Skin epidermis (tissue), 12 donors: ENCODE measurements around the gene PPP4R3C.
"Not testable (repeated sequence)": the region's sequence is repeated elsewhere in the genome, so short reads cannot be mapped to it uniquely, and the experiment has no call there.

Experiments used
- H3K27ac ChIP-seq, 21 experiments: fragments of 200-600 bp; sonication (generic) in 11 of 21; one replicate each; pipeline ENCODE4 v1.5.0; 2020; ENCODE audit warnings: mild to moderate bottlenecking in 3 of 21, inconsistent platforms in 2 of 21, moderate library complexity in 2 of 21
- H3K4me3 ChIP-seq, 7 experiments: fragments of 200-600 bp; sonication (generic) in 2 of 7; one replicate each; pipeline ENCODE4 v1.5.0; 2020; ENCODE audit warnings: inconsistent platforms in 2 of 7, mild to moderate bottlenecking in 2 of 7, moderate library complexity in 1 of 7

PPP4R3C gene

GRCh38 chrX:27463187-27463586 lies at the start of gene PPP4R3C:
Gene PPP4R3C, minus strand, starts transcription at chrX:27463341. Its CDS starts 45 bp downstream, at chrX:27463296.
- no peak within 1 kb of the TSS for H3K27ac ChIP-seq
- no peak within 1 kb of the TSS for H3K4me3 ChIP-seq

GRCh38 chrX:27491397-27491796 lies 28.3 kb upstream of the PPP4R3C start:
- Histone ChIP-seq H3K27ac (no peak overlapping the region), H3K4me3 (no peak overlapping the region)

GRCh38 chrX:27466051-27466450 lies 2.9 kb upstream of the PPP4R3C start:
- H3K27ac ChIP-seq = no peak overlapping the region

GRCh38 chrX:27465036-27465435 lies 1.9 kb upstream of the PPP4R3C start:
- H3K27ac ChIP-seq = no peak overlapping the region
- no peak overlapping the region for H3K4me3 ChIP-seq

More at GRCh38 chrX:27466051-27466450, 2.9 kb upstream of the PPP4R3C start:
- H3K4me3 ChIP-seq = no peak overlapping the region

GRCh38 chrX:27459129-27459528 lies 4.0 kb downstream of the PPP4R3C start:
- not testable (repeated sequence) for H3K4me3 ChIP-seq, H3K27ac ChIP-seq

- H3K27ac ChIP-seq, H3K4me3 ChIP-seq: not testable (repeated sequence)
Measured at GRCh38 chrX:27458544-27458943, 4.6 kb downstream of the PPP4R3C start.

- H3K27ac ChIP-seq = no peak overlapping the region
- no peak overlapping the region for H3K4me3 ChIP-seq
Measured at GRCh38 chrX:27451324-27451723, 11.8 kb downstream of the PPP4R3C start.

- no peak overlapping the region for H3K27ac ChIP-seq
- H3K4me3 ChIP-seq = no peak overlapping the region
Measured at GRCh38 chrX:27446423-27446822, 16.7 kb downstream of the PPP4R3C start.

- no peak overlapping the region for H3K4me3 ChIP-seq
- no peak overlapping the region for H3K27ac ChIP-seq
Measured at GRCh38 chrX:27445438-27445837, 17.7 kb downstream of the PPP4R3C start.

GRCh38 chrX:27444093-27444908 lies 18.8 kb downstream of the PPP4R3C start:
- no peak overlapping the region for H3K4me3 ChIP-seq

GRCh38 chrX:27442392-27442791 lies 20.7 kb downstream of the PPP4R3C start:
- not testable (repeated sequence) for H3K27ac ChIP-seq, H3K4me3 ChIP-seq

More at GRCh38 chrX:27444093-27444908, 18.8 kb downstream of the PPP4R3C start:
- H3K27ac ChIP-seq = no peak overlapping the region

- H3K27ac ChIP-seq = no peak overlapping the region
- H3K4me3 ChIP-seq = no peak overlapping the region
Measured at GRCh38 chrX:27439771-27440170, 23.4 kb downstream of the PPP4R3C start.

- no peak overlapping the region for H3K27ac ChIP-seq
- H3K4me3 ChIP-seq = no peak overlapping the region
Measured at GRCh38 chrX:27438937-27439336, 24.2 kb downstream of the PPP4R3C start.

- no peak overlapping the region for H3K27ac ChIP-seq
- no peak overlapping the region for H3K4me3 ChIP-seq
Measured at GRCh38 chrX:27435031-27435430, 28.1 kb downstream of the PPP4R3C start.
